Activated T-cell treated with anti-CD3 and anti-CD28 coated beads, Interleukin-2, amount 50 U/mL, for 24 hours (primary cell): ENCODE measurements around the gene TUBA3E.
A peak's percentile ranks its signal among the peaks of the same experiment; 100 is the strongest.
"Not testable (repeated sequence)": the region's sequence is repeated elsewhere in the genome, so short reads cannot be mapped to it uniquely, and the experiment has no call there.

Experiments used
- DNase-seq: peaks from one replicate; pipeline ENCODE4 v3.0.0-alpha.2; 2020
- H3K27ac Mint-ChIP-seq: 2 replicates; pipeline ENCODE4 v1.8.0; 2020; ENCODE audit warnings: mild to moderate bottlenecking, mixed read lengths
- H3K27me3 Mint-ChIP-seq: 2 replicates; pipeline ENCODE4 v1.8.0; 2020; ENCODE audit warnings: mixed read lengths
- H3K36me3 Mint-ChIP-seq: 2 replicates; pipeline ENCODE4 v1.8.0; 2020; ENCODE audit warnings: low read depth, mixed read lengths
- H3K4me1 Mint-ChIP-seq: 2 replicates; pipeline ENCODE4 v1.8.0; 2020; ENCODE audit warnings: low read depth, mixed read lengths
- H3K4me3 Mint-ChIP-seq: 2 replicates; pipeline ENCODE4 v1.8.0; 2020; ENCODE audit warnings: mild to moderate bottlenecking, moderate library complexity, mixed read lengths
- H3K9me3 Mint-ChIP-seq: 2 replicates; pipeline ENCODE4 v1.8.0; 2020; ENCODE audit warnings: mixed read lengths

Gene TUBA3E

GRCh38 chr2:130207051-130207450 is 8.8 kb upstream of the TUBA3E start:
- not testable (repeated sequence) for H3K9me3 Mint-ChIP-seq, H3K36me3 Mint-ChIP-seq, H3K4me1 Mint-ChIP-seq, DNase-seq, H3K27ac Mint-ChIP-seq, H3K4me3 Mint-ChIP-seq, H3K27me3 Mint-ChIP-seq

GRCh38 chr2:130203150-130203549 is 4.9 kb upstream of the TUBA3E start:
- not testable (repeated sequence) for H3K4me1 Mint-ChIP-seq, H3K9me3 Mint-ChIP-seq, DNase-seq, H3K27me3 Mint-ChIP-seq, H3K36me3 Mint-ChIP-seq, H3K27ac Mint-ChIP-seq, H3K4me3 Mint-ChIP-seq

- H3K9me3 Mint-ChIP-seq, DNase-seq, H3K27ac Mint-ChIP-seq, H3K4me1 Mint-ChIP-seq, H3K4me3 Mint-ChIP-seq, H3K36me3 Mint-ChIP-seq, H3K27me3 Mint-ChIP-seq: not testable (repeated sequence)
Observed at GRCh38 chr2:130202518-130202917, 4.3 kb upstream of the TUBA3E start.

GRCh38 chr2:130196052-130196451 is 2.2 kb downstream of the TUBA3E start:
- not testable (repeated sequence) for H3K4me1 Mint-ChIP-seq, H3K27me3 Mint-ChIP-seq, H3K27ac Mint-ChIP-seq, H3K9me3 Mint-ChIP-seq, H3K4me3 Mint-ChIP-seq, DNase-seq, H3K36me3 Mint-ChIP-seq

GRCh38 chr2:130195089-130195635 is 3.1 kb downstream of the TUBA3E start:
- H3K9me3 Mint-ChIP-seq, H3K27me3 Mint-ChIP-seq, H3K27ac Mint-ChIP-seq, H3K4me1 Mint-ChIP-seq, H3K4me3 Mint-ChIP-seq, DNase-seq: not testable (repeated sequence)
- peaks cover 12% of the 10 kb centered on the region for H3K36me3 Mint-ChIP-seq

GRCh38 chr2:130193824-130194223 is 4.4 kb downstream of the TUBA3E start:
- H3K27me3 Mint-ChIP-seq, H3K9me3 Mint-ChIP-seq, H3K4me1 Mint-ChIP-seq, DNase-seq, H3K27ac Mint-ChIP-seq, H3K4me3 Mint-ChIP-seq: not testable (repeated sequence)
- H3K36me3 Mint-ChIP-seq = peaks cover 18% of the 10 kb centered on the region

- DNase-seq, H3K9me3 Mint-ChIP-seq, H3K4me3 Mint-ChIP-seq, H3K4me1 Mint-ChIP-seq, H3K27me3 Mint-ChIP-seq: not testable (repeated sequence)
- H3K27ac Mint-ChIP-seq = peak overlapping the region; percentile 17
- H3K36me3 Mint-ChIP-seq = peaks cover 31% of the 10 kb centered on the region
Observed at GRCh38 chr2:130192451-130192850, 5.8 kb downstream of the TUBA3E start.

GRCh38 chr2:130191319-130191718 is 6.9 kb downstream of the TUBA3E start:
- not testable (repeated sequence) for H3K9me3 Mint-ChIP-seq, H3K4me1 Mint-ChIP-seq, H3K27me3 Mint-ChIP-seq, DNase-seq, H3K4me3 Mint-ChIP-seq
- Mint-ChIP-seq H3K27ac (peak overlapping the region; percentile 76), H3K36me3 (peaks cover 38% of the 10 kb centered on the region)

GRCh38 chr2:130190237-130190636 is 8.0 kb downstream of the TUBA3E start:
- Mint-ChIP-seq H3K4me3 (no peak overlapping the region), H3K9me3 (no peaks in the 10 kb centered on the region), H3K27ac (no peak overlapping the region), H3K36me3 (peaks cover 46% of the 10 kb centered on the region), H3K4me1 (peaks cover 3% of the 10 kb centered on the region), H3K27me3 (no peaks in the 10 kb centered on the region)
- DNase-seq = no peak

- peaks cover 56% of the 10 kb centered on the region for H3K36me3 Mint-ChIP-seq
- not testable (repeated sequence) for H3K9me3 Mint-ChIP-seq, H3K4me3 Mint-ChIP-seq, DNase-seq, H3K4me1 Mint-ChIP-seq, H3K27me3 Mint-ChIP-seq
- H3K27ac Mint-ChIP-seq = peak overlapping the region; percentile 72
Observed at GRCh38 chr2:130188958-130189357, 9.3 kb downstream of the TUBA3E start.

GRCh38 chr2:130187859-130188792 is 10.1 kb downstream of the TUBA3E start:
- H3K27me3 Mint-ChIP-seq, H3K4me3 Mint-ChIP-seq, H3K9me3 Mint-ChIP-seq, DNase-seq: not testable (repeated sequence)
- Mint-ChIP-seq H3K4me1 (peaks cover 16% of the 10 kb centered on the region), H3K27ac (peak overlapping the region; percentile 72), H3K36me3 (peaks cover 64% of the 10 kb centered on the region)

GRCh38 chr2:130187268-130187667 is 11.0 kb downstream of the TUBA3E start:
- Mint-ChIP-seq H3K4me1 (peaks cover 16% of the 10 kb centered on the region), H3K27me3 (no peaks in the 10 kb centered on the region), H3K9me3 (no peaks in the 10 kb centered on the region), H3K27ac (peak overlapping the region; percentile 72), H3K36me3 (peaks cover 68% of the 10 kb centered on the region), H3K4me3 (no peak overlapping the region)
- DNase-seq = no peak

GRCh38 chr2:130186391-130186790 is 11.8 kb downstream of the TUBA3E start:
- H3K27ac Mint-ChIP-seq = peak overlapping the region; percentile 69
- peaks cover 16% of the 10 kb centered on the region for H3K4me1 Mint-ChIP-seq
- no peaks in the 10 kb centered on the region for H3K9me3 Mint-ChIP-seq
- H3K27me3 Mint-ChIP-seq = no peaks in the 10 kb centered on the region
- no peak for DNase-seq
- peaks cover 64% of the 10 kb centered on the region for H3K36me3 Mint-ChIP-seq
- no peak overlapping the region for H3K4me3 Mint-ChIP-seq

GRCh38 chr2:130185896-130186295 is 12.3 kb downstream of the TUBA3E start:
- H3K4me3 Mint-ChIP-seq = no peak overlapping the region
- H3K4me1 Mint-ChIP-seq = peaks cover 17% of the 10 kb centered on the region
- H3K27ac Mint-ChIP-seq = peak overlapping the region; percentile 69
- no peak for DNase-seq
- peaks cover 62% of the 10 kb centered on the region for H3K36me3 Mint-ChIP-seq
- H3K9me3 Mint-ChIP-seq = no peaks in the 10 kb centered on the region
- no peaks in the 10 kb centered on the region for H3K27me3 Mint-ChIP-seq

GRCh38 chr2:130185436-130185835 is 12.8 kb downstream of the TUBA3E start:
- Mint-ChIP-seq H3K36me3 (peaks cover 63% of the 10 kb centered on the region), H3K27me3 (no peaks in the 10 kb centered on the region), H3K4me3 (no peak overlapping the region), H3K27ac (peak overlapping the region; percentile 69), H3K9me3 (no peaks in the 10 kb centered on the region), H3K4me1 (peaks cover 20% of the 10 kb centered on the region)
- DNase-seq = no peak
